Activated CD4-positive, alpha-beta memory T cell treated with anti-CD3 and anti-CD28 coated beads, Interleukin-2, amount 10 ng/mL, durations not matched to agents 7 days and 5 days (primary cell): ENCODE data around the gene CLTC. TPM values are rescaled to one million over a fixed set of nuclear protein-coding genes. Genes with fewer than 3 reads are reported as not detected.
A peak's percentile ranks its signal among the peaks of the same experiment; 100 is the strongest.
"Not testable (repeated sequence)": the region's sequence is repeated elsewhere in the genome, so short reads cannot be mapped to it uniquely, and the experiment has no call there.

ENCODE experiments used
- CTCF ChIA-PET: fragments of 350-600 bp; sonication (Branson Sonifier 250); formaldehyde crosslinking; loops from one replicate; lab custom pipeline; 2021; ENCODE audit warnings: antibody characterized with exemption, inconsistent platforms; lab: Charles Lee
- POLR2A ChIA-PET: fragments of 350-600 bp; sonication (Branson Sonifier 250); formaldehyde crosslinking; loops from one replicate; lab custom pipeline; 2021; ENCODE audit warnings: antibody characterized with exemption; lab: Charles Lee
- DNase-seq: peaks from one replicate; pipeline ENCODE4 v3.0.0-alpha.2; 2020
- H3K27ac Mint-ChIP-seq: one replicate; pipeline ENCODE4 v1.8.0; 2021; ENCODE audit warnings: mild to moderate bottlenecking, mixed read lengths
- H3K27me3 Mint-ChIP-seq: one replicate; pipeline ENCODE4 v1.8.0; 2021; ENCODE audit warnings: mixed read lengths
- H3K36me3 Mint-ChIP-seq: one replicate; pipeline ENCODE4 v1.8.0; 2021; ENCODE audit warnings: low read depth, mixed read lengths
- H3K4me1 Mint-ChIP-seq: one replicate; pipeline ENCODE4 v1.8.0; 2021; ENCODE audit warnings: mixed read lengths
- H3K4me3 Mint-ChIP-seq: one replicate; pipeline ENCODE4 v1.8.0; 2021; ENCODE audit warnings: mild to moderate bottlenecking, mixed read lengths
- H3K9me3 Mint-ChIP-seq: one replicate; pipeline ENCODE4 v1.8.0; 2021; ENCODE audit warnings: mixed read lengths
- total RNA-seq, 2 experiments: library from RNA; stranded (reverse); gene quantifications; one replicate each; pipeline ENCODE4 v1.2.3, GENCODE V29; 2021

CLTC gene
- total RNA-seq, 2 experiments from 2014 or later = 156 to 163 TPM

DNA sequence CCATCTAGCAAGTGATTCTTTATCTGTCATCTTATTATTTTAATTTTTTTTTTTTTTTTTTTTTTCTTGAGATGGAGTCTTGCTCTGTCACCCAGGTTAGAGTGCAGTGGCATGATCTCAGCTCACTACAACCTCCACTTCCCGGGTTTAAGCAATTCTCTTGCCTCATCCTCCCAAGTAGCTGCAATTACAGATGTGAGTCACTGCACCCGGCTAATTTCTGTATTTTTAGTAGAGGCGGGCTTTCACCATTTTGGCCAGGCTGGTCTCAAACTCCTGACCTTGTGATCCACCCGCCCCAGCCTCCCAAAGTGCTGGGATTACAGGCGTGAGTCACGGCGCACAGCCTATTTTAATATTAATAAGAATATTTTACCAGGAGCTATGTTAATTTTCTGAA lies 36.9 kb downstream of the CLTC start:
- H3K4me1 Mint-ChIP-seq, H3K27me3 Mint-ChIP-seq, H3K4me3 Mint-ChIP-seq, H3K9me3 Mint-ChIP-seq, CTCF ChIA-PET, DNase-seq, H3K27ac Mint-ChIP-seq: not testable (repeated sequence)
- H3K36me3 Mint-ChIP-seq = peaks cover 77% of the 10 kb centered on the region
- POLR2A ChIA-PET = interaction anchor here (0.9 to 1.6 kb wide), 2 partner anchors 37 to 50 kb away, joined by 3 to 14 read pairs; partner anchors contain the start of genes CLTC, PTRH2 and VMP1

DNA sequence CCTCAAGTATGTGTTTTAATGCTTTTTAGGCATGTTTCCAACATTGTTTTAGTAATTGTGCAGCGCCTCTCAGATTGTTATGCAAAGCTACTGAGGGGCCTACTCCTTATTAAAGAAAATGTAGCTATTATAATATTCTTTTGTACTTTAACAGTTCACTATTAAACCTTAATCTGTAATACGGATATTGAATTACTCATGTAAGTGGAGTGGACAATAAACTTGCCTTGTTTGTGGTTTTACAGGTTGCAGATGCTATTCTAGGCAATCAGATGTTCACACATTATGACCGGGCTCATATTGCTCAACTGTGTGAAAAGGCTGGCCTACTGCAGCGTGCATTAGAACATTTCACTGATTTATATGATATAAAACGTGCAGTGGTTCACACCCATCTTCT lies 46.5 kb downstream of the CLTC start:
- Mint-ChIP-seq H3K9me3 (no peaks in the 10 kb centered on the region), H3K27me3 (no peaks in the 10 kb centered on the region), H3K4me3 (no peak overlapping the region), H3K4me1 (peaks cover 22% of the 10 kb centered on the region), H3K27ac (no peak overlapping the region), H3K36me3 (peaks cover 77% of the 10 kb centered on the region)
- ChIA-PET POLR2A (no interaction called here), CTCF (no interaction called here)
- no peak for DNase-seq

DNA sequence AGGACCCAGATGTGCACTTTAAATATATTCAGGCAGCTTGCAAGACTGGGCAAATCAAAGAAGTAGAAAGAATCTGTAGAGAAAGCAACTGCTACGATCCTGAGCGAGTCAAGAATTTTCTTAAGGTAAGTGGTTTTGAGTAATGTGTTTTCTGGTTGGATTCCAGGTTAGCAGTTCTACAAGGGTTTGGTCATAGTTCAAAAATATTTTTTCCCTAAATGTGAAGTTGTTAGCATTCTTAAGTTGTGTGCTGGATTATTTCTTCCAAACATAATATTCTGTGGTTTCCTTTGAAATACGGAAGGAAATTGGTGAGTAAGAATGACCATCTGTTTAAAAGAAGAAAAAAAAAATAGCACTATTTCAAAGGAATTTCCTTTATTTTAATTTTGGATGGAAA lies 49.1 kb downstream of the CLTC start:
- POLR2A ChIA-PET = interaction anchor here (1.0 to 3.1 kb wide), 3 partner anchors 8 to 49 kb away, joined by 4 to 8 read pairs (median 5); partner anchors contain the start of gene CLTC
- CTCF ChIA-PET = interaction anchor here (0.9 to 1.5 kb wide), 2 partner anchors 33 to 352 kb away, joined by 3 to 5 read pairs; no protein-coding TSS in a partner anchor
- no peak for DNase-seq
- H3K4me3 Mint-ChIP-seq = no peak overlapping the region
- H3K27me3 Mint-ChIP-seq = no peaks in the 10 kb centered on the region
- peak overlapping the region; percentile 40 for H3K27ac Mint-ChIP-seq
- H3K36me3 Mint-ChIP-seq = peaks cover 78% of the 10 kb centered on the region
- peaks cover 31% of the 10 kb centered on the region for H3K4me1 Mint-ChIP-seq
- H3K9me3 Mint-ChIP-seq = no peaks in the 10 kb centered on the region

- POLR2A ChIA-PET = interaction anchor here (1.0 to 3.1 kb wide), 5 partner anchors 9 to 169 kb away, joined by 3 to 8 read pairs (median 4); partner anchors contain the start of gene CLTC
- Mint-ChIP-seq H3K4me1 (peaks cover 31% of the 10 kb centered on the region), H3K4me3 (no peak overlapping the region), H3K27ac (peak overlapping the region; percentile 10), H3K27me3 (no peaks in the 10 kb centered on the region), H3K9me3 (no peaks in the 10 kb centered on the region), H3K36me3 (peaks cover 77% of the 10 kb centered on the region)
- CTCF ChIA-PET = interaction anchor here (0.9 to 1.5 kb wide), 2 partner anchors 34 to 353 kb away, joined by 3 to 5 read pairs; no protein-coding TSS in a partner anchor
- DNase-seq = no peak
Measured at GRCh38 chr17:59669411-59669810, 49.7 kb downstream of the CLTC start.

DNA sequence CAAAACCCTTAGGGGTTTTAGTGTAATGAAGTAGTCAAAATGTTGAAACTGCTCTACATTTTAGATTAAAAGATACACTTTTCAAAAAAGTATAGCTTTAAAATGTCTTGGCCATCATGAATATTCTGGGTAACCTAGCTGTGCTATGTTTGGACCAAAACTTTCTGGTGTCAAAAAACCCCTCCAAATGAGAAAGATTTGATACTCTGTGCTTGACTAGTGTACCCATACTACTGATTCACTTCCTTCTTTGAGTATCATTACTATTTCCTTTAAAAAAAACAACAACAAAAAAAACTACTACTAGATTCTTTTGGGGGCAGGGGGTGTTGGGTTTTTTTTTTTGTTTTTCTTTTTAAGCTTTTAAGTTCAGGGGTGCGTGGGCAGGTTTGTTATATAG lies 50.2 kb downstream of the CLTC start:
- no peak overlapping the region for H3K4me3 Mint-ChIP-seq
- peaks cover 77% of the 10 kb centered on the region for H3K36me3 Mint-ChIP-seq
- CTCF ChIA-PET = interaction anchor here (0.9 to 1.5 kb wide), 2 partner anchors 35 to 353 kb away, joined by 3 to 5 read pairs; no protein-coding TSS in a partner anchor
- no peak for DNase-seq
- no peaks in the 10 kb centered on the region for H3K27me3 Mint-ChIP-seq
- no peaks in the 10 kb centered on the region for H3K9me3 Mint-ChIP-seq
- H3K27ac Mint-ChIP-seq = peak overlapping the region; percentile 12
- POLR2A ChIA-PET = interaction anchor here (1.0 to 3.1 kb wide), 5 partner anchors 9 to 168 kb away, joined by 3 to 10 read pairs (median 5); partner anchors contain the start of gene CLTC
- H3K4me1 Mint-ChIP-seq = peaks cover 31% of the 10 kb centered on the region

- CTCF ChIA-PET = interaction anchor here (0.6 kb wide), 1 partner anchor 151 kb away, joined by 4 read pairs; no protein-coding TSS in a partner anchor
Measured at GRCh38 chr17:59671386-59671785, 51.7 kb downstream of the CLTC start.

GRCh38 chr17:59675231-59675630 lies 55.5 kb downstream of the CLTC start:
- Mint-ChIP-seq H3K4me1 (peaks cover 14% of the 10 kb centered on the region), H3K4me3 (no peak overlapping the region), H3K36me3 (peaks cover 67% of the 10 kb centered on the region), H3K27me3 (no peaks in the 10 kb centered on the region), H3K27ac (no peak overlapping the region), H3K9me3 (no peaks in the 10 kb centered on the region)
- no peak for DNase-seq
- ChIA-PET CTCF (interaction anchor here (1.5 kb wide), 1 partner anchor 32 kb away, joined by 4 read pairs; the partner anchor contains the start of genes PTRH2 and VMP1), POLR2A (interaction anchor here (1.1 to 3.9 kb wide), 5 partner anchors 26 to 55 kb away, joined by 3 to 14 read pairs (median 3); partner anchors contain the start of genes CLTC and PTRH2)

More at GRCh38 chr17:59671386-59671785, 51.7 kb downstream of the CLTC start:
- H3K36me3 Mint-ChIP-seq = peaks cover 73% of the 10 kb centered on the region
- POLR2A ChIA-PET = interaction anchor here (1.1 to 3.1 kb wide), 5 partner anchors 11 to 221 kb away, joined by 3 to 10 read pairs (median 4); partner anchors contain the start of genes CLTC and TUBD1
- DNase-seq = no peak
- peaks cover 31% of the 10 kb centered on the region for H3K4me1 Mint-ChIP-seq
- H3K9me3 Mint-ChIP-seq = no peaks in the 10 kb centered on the region
- H3K4me3 Mint-ChIP-seq = no peak overlapping the region
- no peak overlapping the region for H3K27ac Mint-ChIP-seq
- no peaks in the 10 kb centered on the region for H3K27me3 Mint-ChIP-seq

GRCh38 chr17:59676716-59677115 lies 57.0 kb downstream of the CLTC start:
- Mint-ChIP-seq H3K4me1 (peaks cover 6% of the 10 kb centered on the region), H3K27ac (no peak overlapping the region), H3K36me3 (peaks cover 66% of the 10 kb centered on the region), H3K9me3 (no peaks in the 10 kb centered on the region), H3K4me3 (no peak overlapping the region), H3K27me3 (no peaks in the 10 kb centered on the region)
- CTCF ChIA-PET = no interaction called here
- POLR2A ChIA-PET = interaction anchor here (3.9 kb wide), 1 partner anchor 57 kb away, joined by 14 read pairs; the partner anchor contains the start of gene CLTC
- no peak for DNase-seq

DNA sequence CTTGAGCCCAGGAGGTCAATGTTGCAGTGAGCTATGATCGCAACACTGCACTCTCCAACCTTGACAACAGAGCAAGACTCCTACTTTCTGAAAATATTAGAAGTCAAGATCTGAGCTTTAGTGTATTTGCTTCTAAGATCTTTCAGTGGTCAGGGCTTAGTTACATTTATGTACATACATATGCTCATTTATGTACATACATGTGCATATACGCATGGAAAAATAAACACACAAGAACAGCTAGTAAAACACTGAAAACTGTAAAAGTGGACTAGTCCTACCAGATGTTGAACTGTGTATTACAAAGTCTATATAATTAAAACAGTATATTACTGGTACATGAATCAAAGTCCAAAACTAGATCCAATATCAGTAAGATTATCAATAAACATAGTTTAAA lies 59.2 kb downstream of the CLTC start:
- Mint-ChIP-seq H3K9me3 (no peaks in the 10 kb centered on the region), H3K36me3 (peaks cover 76% of the 10 kb centered on the region), H3K4me3 (no peak overlapping the region), H3K27me3 (no peaks in the 10 kb centered on the region), H3K27ac (no peak overlapping the region), H3K4me1 (no peaks in the 10 kb centered on the region)
- ChIA-PET POLR2A (interaction anchor here (0.9 kb wide), 1 partner anchor 9 kb away, joined by 3 read pairs; no protein-coding TSS in a partner anchor), CTCF (no interaction called here)
- DNase-seq = no peak

- H3K4me1 Mint-ChIP-seq = no peaks in the 10 kb centered on the region
- CTCF ChIA-PET = no interaction called here
- H3K36me3 Mint-ChIP-seq = peaks cover 72% of the 10 kb centered on the region
- no peaks in the 10 kb centered on the region for H3K9me3 Mint-ChIP-seq
- H3K27me3 Mint-ChIP-seq = no peaks in the 10 kb centered on the region
- POLR2A ChIA-PET = no interaction called here
- H3K27ac Mint-ChIP-seq = no peak overlapping the region
- H3K4me3 Mint-ChIP-seq = no peak overlapping the region
- DNase-seq = no peak
Measured at GRCh38 chr17:59680314-59680713, 60.6 kb downstream of the CLTC start.

- POLR2A ChIA-PET = interaction anchor here (0.6 to 1.6 kb wide), 3 partner anchors 23 to 943 kb away, joined by 3 to 4 read pairs (median 3); partner anchors contain the start of gene RPS6KB1
- CTCF ChIA-PET = interaction anchor here (0.5 kb wide), 1 partner anchor 127 kb away, joined by 3 read pairs; no protein-coding TSS in a partner anchor
- DNase-seq = no peak
- Mint-ChIP-seq H3K36me3 (peaks cover 74% of the 10 kb centered on the region), H3K9me3 (no peaks in the 10 kb centered on the region), H3K27ac (no peak overlapping the region), H3K4me1 (no peaks in the 10 kb centered on the region), H3K27me3 (no peaks in the 10 kb centered on the region), H3K4me3 (no peak overlapping the region)
Measured at GRCh38 chr17:59683283-59683682, 63.6 kb downstream of the CLTC start.

DNA sequence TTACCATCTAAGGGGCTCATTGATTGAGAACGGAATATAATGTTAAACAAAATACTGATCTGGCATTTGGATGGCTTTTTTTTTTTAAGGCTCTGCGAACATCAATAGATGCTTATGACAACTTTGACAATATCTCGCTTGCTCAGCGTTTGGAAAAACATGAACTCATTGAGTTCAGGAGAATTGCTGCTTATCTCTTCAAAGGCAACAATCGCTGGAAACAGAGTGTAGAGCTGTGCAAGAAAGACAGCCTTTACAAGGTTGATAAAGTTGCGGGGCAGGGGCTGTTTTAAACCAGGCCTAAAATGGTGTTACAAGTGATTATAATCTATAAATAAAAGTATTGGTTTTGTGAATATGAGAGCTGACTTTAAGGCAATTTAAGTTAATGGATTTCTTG lies 65.3 kb downstream of the CLTC start:
- ChIA-PET CTCF (no interaction called here), POLR2A (interaction anchor here (1.1 kb wide), 1 partner anchor 10 kb away, joined by 3 read pairs; no protein-coding TSS in a partner anchor)
- Mint-ChIP-seq H3K27ac (no peak overlapping the region), H3K27me3 (no peaks in the 10 kb centered on the region), H3K4me3 (no peak overlapping the region), H3K9me3 (no peaks in the 10 kb centered on the region), H3K4me1 (peaks cover 7% of the 10 kb centered on the region), H3K36me3 (peaks cover 77% of the 10 kb centered on the region)
- DNase-seq = no peak

DNA sequence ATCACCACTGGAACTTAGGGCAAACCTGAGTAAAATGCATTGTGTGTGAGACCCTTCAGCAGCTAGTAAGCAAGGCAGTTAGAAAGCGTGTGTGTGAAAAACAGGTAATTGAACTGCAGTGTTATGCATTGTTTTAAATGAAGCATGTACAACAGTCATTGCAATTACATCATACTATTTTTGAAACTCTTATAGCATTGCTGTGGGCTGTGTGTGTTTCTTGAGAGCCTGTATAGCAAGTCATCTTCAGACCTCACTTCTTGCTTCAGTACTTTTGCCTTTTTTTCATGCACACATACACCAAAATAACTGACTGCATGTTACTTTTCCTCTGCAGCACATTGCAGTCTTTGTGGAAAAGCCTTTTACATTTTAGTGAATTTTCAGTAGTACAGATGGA lies 68.3 kb downstream of the CLTC start:
- peaks cover 7% of the 10 kb centered on the region for H3K4me1 Mint-ChIP-seq
- H3K27me3 Mint-ChIP-seq = no peaks in the 10 kb centered on the region
- ChIA-PET POLR2A (interaction anchor here (1.5 kb wide), 1 partner anchor 20 kb away, joined by 8 read pairs; the partner anchor contains the start of genes PTRH2 and VMP1), CTCF (interaction anchor here (0.5 to 0.6 kb wide), 2 partner anchors 81 to 244 kb away, joined by 3 to 7 read pairs; no protein-coding TSS in a partner anchor)
- no peak for DNase-seq
- H3K4me3 Mint-ChIP-seq = no peak overlapping the region
- H3K9me3 Mint-ChIP-seq = no peaks in the 10 kb centered on the region
- H3K27ac Mint-ChIP-seq = no peak overlapping the region
- peaks cover 80% of the 10 kb centered on the region for H3K36me3 Mint-ChIP-seq
